HG02938 (cell line): ENCODE results near the gene PRKCI.
"Not testable (repeated sequence)": the region's sequence is repeated elsewhere in the genome, so short reads cannot be mapped to it uniquely, and the experiment has no call there.

Experiments used
- ATAC-seq: cut with Tn5 transposase; IDR thresholded peaks from one replicate; pipeline ENCODE4 v1.9.1; 2021; ENCODE audit warnings: mild to moderate bottlenecking, moderate library complexity; ENCODE audit not compliant: unreplicated experiment

PRKCI gene

DNA sequence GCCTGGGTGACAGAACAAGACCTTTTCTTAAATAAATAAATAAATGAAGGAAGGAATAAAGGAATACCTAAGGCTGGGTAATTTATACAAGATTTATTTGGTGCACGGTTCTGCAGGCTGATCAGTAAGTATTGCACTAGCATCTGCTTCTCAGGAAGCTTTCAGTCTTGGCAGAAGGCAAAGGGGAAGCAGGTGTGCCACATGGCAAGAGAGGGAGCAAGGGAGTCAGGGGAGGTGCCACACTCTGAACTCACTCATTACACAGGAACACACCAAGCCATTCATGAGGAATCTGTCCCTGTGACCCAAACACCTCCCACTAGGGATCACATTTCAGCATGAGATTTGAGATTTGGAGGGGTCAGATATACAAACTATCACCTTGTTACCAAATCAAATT lies 56.4 kb downstream of the PRKCI start:
- ATAC-seq = no peak

DNA sequence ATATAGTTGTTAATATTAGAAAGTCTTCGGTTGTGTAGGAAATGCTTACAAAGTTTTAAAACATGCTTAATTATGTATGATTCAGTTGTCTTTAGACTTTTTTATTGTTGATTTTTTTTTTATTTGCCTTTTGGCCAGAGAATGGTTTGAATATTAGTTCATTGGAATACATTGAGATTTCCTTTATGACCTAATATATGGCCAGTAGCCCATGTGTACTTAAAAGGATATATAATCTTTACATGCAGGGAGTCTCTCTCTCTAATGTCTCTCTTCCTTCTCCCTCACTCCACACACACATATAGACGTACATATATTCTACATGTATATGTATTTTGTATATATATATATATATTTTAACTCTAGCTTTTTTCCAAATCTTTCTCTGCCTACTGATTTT lies 68.0 kb downstream of the PRKCI start:
- ATAC-seq = no peak

DNA sequence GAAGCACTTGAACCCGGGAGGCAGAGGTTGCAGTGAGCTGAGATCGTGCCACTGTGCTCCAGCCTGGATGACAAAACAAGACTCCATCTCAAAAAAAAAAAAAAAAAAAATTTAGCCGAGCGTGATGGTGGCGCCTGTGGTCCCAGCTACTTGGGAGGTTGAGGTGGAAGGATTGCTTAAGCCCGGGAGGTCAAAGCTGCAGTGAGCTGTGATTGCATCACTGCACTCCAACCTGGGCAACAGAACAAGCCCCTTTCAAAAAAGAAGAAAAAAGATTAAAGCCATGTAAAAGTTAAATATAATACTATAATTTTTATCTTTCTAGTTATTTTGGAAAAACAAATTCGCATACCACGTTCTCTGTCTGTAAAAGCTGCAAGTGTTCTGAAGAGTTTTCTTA lies 73.4 kb downstream of the PRKCI start:
- ATAC-seq = no peak

DNA sequence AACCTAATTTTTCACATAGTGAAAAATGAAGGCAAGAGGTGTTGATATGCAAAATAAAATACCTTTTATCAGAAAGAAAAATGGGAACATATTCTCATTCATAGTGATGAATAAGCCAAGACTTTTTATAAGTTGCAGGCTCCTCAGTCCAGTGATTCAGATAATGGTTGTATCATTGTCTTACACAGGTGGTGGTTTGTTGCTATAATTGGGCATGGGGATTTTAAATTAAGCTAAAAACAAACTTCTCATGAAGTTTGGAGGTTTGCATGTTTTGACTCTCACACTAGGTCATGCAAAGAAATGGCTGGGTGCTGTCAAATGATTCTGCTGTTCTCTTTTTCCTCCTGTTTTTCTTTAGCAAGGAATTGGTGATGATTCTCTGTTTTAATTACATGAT lies 74.5 kb downstream of the PRKCI start:
- ATAC-seq = no peak

DNA sequence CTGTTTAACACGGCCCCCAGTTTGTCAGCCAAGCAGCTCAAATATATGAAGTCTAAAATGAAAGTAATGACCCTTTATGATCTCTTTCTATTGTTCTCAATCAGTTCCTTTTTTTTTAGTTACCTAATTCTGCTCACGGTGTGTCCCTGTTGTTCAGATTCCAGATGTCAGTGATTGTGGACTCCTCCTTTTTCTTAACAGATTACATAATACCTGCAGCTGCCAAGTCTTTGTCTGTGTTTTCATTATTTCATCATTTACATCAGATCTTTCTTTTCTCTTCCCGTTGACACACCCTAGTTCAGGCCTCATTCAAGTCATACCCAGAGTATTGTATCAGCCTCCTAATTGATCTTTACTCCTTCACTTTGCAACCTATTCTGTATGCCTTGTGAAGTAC lies 79.2 kb downstream of the PRKCI start:
- no peak for ATAC-seq

DNA sequence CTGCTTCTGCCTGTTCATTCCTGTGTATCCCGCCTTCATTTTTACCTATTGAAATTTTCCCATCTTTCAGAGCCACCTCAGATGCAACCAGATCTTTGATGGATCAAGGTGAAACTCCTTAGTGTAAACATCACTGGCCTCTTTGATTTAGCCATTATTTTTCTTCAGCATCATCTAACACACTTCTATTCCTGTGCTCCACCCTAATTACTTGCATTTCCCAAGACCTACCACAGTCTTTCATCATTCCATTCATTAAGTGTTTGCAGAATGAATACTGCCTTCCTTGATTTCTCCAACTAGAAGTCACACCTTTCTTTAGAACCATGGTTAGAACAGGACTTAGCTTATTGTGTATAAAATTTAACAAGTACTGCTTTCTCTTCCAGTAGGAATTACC lies 79.8 kb downstream of the PRKCI start:
- ATAC-seq = no peak

DNA sequence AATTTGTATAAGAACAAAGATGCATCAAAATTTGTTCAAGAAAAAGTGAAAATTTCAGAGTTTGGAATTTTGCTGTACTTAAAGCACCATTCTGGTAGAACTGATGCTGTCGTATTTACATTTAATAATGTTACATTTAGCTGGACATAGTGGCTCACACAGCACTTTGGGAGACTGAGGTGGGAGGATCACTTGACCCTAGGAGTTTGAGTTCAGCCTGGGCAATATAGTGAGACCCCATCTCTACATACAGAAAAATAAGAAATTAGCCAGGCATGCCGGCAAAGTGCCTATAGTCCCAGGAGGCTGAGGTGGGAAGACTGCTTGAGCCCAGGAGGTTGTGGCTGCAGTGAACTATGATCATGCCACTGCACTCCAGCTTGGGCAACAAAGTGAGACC lies 83.8 kb downstream of the PRKCI start:
- no peak for ATAC-seq

DNA sequence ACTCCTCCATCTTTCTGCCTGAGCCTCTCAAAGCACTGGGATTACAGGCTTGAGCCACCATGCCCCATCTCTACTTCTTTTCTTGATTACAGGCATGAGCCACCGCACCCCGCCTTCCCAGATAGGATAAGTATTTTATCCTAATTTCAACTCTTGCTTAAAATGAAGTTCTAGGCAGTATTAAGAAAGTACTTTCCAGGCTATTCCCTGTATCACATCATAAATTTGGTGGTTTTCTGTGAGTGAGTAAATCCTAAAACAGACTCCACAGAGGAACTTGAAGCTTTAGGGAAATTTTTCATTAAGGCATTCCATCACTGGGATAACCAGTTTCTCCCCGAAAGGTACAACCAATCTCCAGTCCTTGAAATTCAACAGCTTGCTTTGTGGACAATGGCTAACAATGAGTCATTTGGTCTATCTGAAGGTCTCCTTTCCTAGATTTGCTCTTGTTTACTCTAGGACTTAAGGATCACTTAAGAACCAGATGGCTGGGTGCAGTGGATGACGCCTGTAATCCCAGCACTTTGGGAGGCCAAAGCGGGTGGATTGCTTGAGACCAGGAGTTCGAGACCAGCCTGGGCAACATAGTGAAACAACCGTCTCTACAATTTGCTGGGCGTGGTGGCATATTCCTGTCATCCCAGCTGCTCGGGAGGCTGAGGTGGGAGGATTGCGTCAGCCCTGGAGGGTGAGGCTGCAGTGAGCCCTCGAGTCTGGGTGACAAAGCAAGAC lies 85.6 kb downstream of the PRKCI start:
- no peak for ATAC-seq

DNA sequence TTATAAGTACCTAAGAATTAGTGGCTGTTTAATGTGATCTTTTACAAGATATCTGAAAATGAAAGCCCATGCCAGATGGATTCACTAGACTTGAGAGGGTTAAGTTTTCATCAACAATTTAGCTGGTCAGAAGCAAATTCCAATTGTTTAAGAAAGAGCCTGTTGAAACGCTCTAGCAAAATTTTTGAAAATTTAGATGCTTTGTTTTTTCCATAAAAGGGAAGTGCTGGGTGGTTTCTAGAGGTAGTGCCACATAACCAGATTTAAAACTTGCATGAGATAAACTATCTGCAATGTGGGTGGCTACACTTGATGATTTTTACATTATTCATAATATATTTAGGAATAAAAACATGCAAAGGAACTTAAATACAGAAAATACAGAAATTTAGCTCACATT lies 86.8 kb downstream of the PRKCI start:
- ATAC-seq = no peak

DNA sequence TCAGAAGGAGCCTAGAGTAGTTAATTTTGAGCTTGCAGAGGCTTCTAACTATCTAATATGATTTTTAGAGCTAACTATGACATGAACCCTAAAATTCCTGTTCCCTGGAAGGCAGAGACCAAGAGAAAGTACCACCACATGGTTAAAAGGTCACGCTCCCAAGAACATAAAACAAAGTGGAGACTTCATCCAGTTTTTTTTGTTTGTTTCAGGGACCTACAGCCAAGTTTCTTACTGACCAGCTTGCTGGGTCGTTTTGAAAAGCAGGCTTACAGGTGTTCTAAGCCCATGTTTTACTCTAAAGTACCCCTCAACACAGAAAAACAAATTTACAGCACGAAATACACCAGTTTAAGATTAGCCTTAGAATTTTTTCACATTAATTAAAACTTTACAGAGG lies 95.7 kb downstream of the PRKCI start:
- no peak for ATAC-seq

DNA sequence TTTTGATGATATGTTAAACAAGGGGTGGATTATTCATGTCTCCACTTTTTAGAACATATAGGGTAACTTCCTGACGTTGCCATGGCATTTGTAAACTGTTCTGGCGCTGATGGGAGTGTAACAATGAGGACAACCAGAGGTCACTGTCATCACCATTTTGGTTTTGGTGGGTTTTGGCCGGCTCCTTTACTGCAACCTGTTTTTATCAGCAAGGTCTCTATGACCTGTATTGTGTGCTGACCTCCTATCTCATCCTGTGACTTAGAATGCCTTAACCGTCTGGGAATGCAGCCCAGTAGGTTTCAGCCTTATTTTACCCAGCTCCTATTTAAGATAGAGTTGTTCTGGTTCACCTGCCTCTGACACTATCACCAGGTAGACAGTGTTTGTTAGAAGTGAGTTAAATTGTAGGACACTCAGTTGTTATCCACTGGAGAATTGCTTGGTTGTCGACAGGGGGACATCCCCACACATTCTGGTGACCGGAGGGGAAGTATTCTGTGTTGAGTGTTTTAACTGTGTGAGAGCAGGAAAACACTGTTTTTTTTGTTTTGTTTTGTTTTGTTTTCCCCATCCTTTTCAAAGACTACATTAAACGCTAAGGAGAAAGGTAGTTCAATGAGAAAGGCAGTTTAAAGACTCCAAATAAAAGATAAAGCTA lies 98.4 kb downstream of the PRKCI start:
- ATAC-seq = no peak

DNA sequence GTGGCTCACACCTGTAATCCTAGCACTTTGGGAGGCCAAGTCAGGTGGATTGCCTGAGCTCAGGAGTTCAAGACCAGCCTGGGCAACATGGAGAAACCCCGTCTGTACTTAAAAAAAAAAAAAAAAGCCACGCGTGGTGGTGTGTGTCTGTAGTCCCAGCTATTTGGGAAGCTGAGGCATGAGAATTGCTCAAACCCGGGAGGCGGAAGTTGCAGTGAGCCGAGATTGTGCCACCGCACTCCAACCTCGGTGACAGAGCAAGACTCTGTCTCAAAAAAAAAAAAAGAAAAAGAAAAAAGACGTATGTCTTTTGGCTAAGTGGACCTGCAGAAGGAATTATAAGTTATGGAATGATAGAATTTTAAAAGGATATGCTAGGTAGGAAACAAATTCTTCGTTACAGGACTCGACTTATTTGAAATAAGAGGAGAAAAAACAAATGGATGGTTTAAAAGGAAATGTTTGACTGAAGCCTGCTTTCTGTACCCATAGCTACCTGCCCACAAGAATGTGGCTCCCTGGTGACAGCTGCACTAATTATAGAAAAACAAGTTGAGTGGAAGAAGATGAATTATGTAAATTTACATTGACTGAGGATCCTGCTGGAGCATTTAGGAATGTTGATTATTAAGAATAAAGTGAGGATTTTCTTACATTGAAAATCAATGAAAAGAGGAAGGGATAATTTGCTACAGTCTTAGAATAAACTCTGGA lies 99.3 kb downstream of the PRKCI start:
- no peak for ATAC-seq

DNA sequence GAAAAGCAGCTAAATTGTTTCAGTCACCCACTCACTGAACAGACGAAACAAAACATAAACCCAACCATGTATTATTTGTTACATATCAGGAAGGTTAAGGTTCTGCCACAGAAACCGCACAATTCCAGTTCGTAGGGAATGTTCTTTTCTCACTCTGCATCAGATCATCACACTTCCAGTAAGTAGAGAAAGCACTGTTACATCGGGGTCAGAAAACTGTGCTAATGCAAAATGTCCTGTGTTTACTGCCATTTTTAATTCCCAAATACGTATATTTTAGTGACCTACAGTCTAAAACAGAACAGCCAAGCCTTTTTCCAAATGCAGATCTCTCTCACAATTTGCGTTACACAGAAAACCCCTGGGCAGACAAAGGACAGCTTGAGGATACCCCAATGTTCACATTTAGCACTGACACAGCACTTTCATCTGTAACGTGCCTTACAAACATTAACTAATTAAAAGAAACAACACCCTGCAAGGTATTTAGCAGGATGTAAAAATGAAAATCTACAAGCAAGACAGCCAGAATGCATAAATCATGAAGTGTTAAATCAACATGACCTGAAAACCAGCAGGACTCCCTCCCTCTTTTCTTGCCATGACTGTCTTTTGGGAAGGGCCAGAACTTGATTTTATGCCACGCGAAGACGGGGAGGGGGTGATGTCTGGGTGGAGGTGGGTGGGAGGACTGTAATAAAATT lies 100.5 kb downstream of the PRKCI start:
- ATAC-seq = no peak

DNA sequence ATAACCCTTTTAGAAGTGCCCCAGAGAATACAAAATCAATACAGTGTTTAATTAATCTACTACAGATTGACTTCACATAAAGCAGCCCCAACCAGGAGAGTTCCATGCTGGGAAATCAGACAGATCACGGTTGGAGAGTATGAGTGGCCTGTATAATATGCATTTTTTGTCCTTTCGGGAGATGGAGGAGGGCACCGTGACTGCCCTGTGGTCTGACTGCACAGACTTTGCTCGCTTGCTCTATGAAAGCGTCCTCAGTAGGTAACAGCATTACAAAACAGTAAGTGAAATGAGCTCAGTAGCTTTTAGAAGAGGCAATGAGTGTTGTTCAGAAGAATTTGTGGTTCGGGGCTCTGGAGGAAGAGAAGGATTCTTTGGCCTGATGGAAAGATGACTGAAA lies 101.1 kb downstream of the PRKCI start:
- no peak for ATAC-seq

DNA sequence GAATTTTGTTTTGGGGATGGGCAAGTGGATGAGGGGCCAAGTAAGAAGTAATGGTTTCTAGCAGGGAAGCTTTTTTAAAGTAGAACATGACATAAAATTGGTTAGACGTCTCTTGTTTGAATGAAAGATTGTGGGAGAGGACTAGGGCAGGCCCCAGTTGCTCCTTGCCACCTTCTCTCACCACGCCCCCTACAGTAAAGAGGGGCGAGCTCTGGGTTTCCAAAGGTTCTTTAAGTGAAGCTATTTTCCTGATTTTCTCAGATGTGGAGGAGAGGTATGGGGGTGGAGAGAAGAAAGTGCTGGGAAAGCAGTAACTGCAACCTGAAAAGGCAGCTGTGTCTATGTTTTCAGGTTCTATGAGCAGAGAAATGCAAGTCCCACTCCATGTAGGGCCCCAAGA lies 102.7 kb downstream of the PRKCI start:
- ATAC-seq = no peak

DNA sequence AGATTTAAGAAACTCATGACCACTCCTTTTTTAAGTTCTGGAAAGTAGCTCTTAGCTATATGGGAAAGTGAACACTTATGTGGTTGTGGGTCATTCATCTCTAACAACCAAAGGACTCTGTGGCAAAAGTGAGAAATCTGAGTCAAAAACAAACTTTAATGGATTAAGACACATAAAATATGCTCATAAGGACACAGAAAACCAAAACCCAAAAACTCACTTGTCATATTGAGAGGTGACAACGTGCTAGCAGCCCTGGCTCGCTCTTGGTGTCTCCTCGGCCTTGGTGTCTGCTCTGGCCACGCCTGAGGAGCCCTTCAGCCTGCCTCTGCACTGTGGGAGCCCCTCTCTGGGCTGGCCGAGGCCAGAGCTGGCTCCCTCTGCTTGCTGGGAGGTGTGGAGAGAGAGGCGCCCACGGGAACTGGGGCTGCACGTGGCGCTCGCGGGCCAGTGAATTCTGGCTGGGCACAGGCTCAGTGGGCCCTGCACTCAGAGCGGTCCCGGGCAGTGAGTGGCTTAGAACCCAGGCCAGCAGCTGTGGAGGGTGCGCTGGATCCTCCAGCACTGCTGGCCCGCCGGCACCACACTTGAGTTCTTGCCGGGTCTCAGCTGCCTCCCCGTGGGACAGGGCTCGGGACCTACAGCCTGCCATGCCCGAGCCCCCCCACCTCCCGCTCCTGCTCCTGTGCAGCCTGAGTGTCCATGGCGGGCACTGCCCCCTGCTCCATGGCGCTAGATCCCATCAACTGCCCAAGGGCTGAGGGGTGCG lies 105.0 kb downstream of the PRKCI start:
- ATAC-seq = peak; percentile 48

DNA sequence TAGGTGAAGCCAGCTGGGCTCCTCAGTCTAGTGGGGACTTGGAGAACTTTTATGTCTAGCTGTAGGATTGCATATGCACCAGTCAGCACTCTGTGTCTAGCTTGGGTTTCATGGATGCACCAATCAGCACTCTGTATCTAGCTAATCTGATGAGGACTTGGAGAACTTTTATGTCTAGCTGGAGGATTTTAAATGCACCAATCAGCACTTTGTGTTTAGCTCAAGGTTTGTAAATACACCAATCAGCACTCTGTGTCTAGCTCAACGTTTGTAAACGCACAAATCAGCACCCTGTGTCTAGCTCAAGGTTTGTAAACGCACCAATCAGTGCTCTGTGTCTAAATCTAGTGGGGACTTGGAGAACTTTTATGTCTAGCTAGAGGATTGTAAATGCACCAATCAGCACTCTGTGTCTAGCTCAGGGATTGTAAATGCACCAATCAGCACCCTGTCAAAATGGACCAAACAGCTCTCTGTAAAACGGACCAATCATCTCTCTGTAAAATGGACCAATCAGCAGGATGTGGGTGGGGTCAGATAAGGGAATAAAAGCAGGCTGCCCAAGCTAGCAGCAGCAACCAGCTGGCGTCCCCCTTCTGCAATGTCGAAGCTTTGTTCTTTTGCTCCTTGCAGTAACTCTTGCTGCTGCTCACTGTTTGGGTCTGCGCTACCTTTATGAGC lies 105.8 kb downstream of the PRKCI start:
- ATAC-seq = not testable (repeated sequence)

DNA sequence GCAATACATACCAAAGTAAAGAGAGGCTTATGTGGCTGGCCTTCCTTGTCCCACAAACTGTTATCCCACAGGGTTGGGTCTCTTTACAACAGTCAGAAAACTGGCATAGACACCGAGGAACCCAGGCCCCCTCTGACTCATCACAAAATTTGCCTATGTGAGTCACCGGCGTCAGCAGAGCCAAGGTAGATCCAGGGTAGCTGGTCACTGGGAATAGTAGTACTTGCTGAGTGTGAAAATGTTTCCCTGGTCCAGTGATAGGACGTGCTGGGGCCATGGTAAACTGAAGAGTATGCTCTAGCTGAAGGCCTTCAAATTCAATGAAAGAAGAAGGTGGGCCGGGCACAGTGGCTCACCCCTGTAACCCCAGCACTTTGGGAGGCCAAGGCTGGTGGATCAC lies 108.1 kb downstream of the PRKCI start:
- ATAC-seq = no peak

DNA sequence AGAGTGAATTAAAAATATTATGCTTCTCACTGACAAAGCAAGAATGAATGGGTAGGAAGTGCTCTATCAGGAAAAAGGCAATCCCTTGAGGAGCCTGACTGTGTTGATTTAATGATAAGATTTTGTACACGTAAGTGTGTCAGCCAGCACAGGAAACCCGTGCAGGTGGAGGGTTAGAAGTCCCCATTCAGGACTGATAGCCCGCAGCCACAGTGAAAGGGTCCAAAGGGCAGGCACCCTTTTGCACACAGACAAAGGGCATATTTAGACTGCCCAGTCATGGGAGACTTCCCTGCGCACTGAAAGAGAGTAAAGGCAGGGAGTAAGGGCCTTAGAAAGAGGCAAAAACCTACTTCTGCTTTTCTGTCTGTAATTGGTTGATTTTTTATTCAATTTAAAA lies 108.9 kb downstream of the PRKCI start:
- peak; percentile 63 for ATAC-seq

DNA sequence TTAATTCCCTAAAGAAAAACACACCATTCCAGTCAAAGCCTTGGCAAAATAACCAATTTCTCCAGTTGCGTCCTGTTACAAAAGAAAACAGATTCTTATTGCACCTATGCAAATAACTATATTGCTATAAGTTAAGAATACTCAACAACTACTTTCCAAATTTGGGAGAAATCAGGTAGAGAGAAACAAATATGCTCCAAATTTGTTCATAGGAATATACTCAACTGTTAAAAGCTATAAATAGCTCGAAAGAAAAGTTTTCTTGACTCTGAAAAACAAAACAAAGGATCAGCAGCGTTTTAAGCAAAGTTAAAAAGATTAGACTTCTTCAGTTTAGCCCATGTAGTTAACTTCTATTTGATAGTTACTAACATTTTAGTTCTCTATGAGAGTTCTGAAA lies 115.2 kb downstream of the PRKCI start:
- ATAC-seq = no peak
